HG03460 (cell line): ENCODE results near the gene ZNF230.

Experiments used
- ATAC-seq: cut with Tn5 transposase; IDR thresholded peaks from one replicate; pipeline ENCODE4 v1.9.1; 2021; ENCODE audit not compliant: unreplicated experiment

ZNF230 gene

DNA sequence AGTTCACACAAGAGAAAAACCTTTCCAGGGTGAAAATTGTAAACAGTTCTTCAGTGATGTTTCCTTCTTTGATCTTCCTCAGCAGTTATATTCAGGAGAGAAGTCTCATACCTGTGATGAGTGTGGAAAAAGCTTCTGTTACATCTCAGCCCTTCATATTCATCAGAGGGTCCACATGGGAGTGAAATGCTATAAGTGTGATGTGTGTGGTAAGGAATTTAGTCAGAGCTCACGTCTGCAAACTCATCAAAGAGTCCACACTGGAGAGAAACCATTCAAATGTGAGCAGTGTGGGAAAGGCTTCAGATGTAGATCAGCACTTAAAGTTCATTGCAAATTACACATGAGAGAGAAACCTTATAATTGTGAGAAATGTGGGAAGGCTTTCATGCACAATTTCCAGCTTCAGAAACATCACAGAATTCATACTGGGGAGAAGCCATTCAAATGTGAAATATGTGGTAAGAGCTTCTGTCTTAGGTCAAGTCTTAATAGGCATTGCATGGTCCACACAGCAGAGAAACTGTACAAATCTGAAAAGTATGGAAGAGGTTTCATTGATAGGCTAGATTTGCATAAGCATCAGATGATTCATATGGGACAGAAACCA is 29.3 kb downstream of the ZNF230 start:
- no peak for ATAC-seq

DNA sequence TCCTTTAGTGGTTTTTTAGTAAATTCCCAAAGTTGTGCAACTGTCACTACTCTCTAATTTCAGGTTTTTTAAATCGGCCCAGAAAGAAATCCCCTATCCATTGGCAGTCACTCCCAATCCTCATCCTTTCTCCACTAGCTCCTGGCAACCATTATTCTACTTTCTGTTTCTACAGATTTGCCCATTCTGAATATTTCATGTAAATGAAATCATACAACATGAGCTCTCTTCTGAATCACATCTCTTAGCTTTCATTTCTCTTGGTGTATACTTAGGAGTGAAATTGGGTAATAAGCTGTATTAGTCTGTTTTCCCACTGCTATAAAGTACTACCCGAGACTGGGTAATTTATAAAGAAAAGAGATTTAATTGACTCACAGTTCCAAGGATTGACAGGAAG is 39.4 kb downstream of the ZNF230 start:
- ATAC-seq = no peak

- ATAC-seq = no peak
These were observed 48.2 kb downstream of the ZNF230 start for GRCh38 chr19:44050740-44051649.

DNA sequence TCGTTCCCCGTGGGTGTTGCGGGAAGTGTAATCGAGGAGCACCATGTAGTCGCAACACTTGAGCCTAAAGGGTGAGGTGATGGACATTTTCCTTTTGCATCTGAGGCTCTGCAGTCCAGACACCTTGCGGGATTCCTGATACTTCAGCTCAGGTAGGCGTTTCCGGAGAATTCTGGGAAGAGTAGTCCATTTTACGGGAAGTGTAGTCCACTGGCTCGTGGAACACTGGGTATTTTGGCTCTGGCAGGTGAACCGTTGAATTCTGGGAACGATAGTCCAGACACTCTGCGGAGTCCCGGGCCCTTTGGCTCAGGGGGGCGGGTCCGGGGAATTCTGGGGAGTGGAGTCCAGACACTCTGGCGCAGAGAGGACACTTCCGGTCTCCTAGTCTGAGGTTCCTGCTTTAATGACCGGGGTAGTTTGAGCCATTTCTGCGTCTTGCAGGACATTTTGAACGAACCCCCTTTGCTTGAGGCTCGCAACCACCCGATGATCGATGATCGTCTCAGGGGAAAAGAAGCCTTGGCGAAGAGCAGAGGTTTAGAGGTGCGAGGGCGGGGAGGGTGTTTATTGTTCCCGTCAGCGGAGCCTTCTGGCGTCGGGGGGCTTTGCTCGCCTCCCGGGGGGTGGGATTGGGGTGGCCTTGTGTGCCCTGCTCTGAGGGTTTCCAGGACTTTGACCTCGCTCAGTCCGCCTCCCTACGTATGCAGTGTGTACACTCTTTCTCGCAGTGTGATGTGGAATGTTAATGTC is 49.1 kb downstream of the ZNF230 start, which contains the start of gene ZNF223:
Gene ZNF223, plus strand, starts transcription at position 387 of the 753 bp plus-strand sequence. CDS start 3,141 bp downstream, outside the sequence.
- ATAC-seq = peak; percentile 74

- ATAC-seq = no peak
These were observed 53.1 kb downstream of the ZNF230 start for GRCh38 chr19:44055870-44056269.

DNA sequence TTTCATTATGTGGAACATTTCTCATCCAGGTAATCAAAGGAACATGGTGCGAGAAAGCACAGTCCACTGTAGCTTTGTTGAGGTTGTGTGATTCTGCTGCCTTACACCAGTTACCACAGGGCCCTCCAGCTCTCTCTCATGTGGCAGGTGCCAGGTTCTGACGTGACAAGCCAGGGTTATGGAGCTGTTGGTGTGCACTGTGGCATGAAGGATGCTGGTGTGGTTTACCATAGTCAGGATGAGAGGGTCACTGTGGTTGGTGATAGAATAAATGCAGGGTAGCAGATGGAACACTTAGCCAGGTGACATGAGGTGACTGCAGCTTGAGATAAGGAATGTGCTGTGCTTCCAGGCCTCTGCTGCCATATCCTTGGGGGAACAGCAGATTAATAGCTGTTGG is 56.5 kb downstream of the ZNF230 start:
- no peak for ATAC-seq

DNA sequence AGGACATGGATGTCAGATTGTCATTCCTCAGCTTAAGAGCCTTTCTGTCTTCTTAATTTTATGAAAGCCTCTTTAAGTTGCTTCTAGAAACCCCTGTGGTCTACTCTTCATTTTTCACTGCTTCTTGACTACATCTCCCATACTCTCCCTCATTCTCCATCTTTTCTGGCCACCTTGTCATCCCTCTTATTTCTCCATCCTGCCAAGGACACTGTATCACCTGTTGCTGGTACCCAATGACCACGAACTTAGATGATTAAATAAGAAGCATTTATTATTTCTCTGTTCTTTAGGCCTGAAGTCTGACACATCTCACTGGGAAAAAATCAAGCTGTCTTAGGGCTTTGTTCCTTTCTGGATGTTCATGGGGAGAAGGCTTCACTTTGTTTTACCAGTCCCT is 58.3 kb downstream of the ZNF230 start:
- ATAC-seq = no peak
